Stimulated activated CD4-positive, alpha-beta T cell treated with anti-CD3 and anti-CD28 coated beads, Interleukin-15, amount 100 ng/mL, for 24 hours (primary cell): ENCODE data around the gene SRPRB.

Experiments
- DNase-seq: peaks from one replicate; pipeline ENCODE4 v3.0.0-alpha.2; 2020

The SRPRB gene

DNA sequence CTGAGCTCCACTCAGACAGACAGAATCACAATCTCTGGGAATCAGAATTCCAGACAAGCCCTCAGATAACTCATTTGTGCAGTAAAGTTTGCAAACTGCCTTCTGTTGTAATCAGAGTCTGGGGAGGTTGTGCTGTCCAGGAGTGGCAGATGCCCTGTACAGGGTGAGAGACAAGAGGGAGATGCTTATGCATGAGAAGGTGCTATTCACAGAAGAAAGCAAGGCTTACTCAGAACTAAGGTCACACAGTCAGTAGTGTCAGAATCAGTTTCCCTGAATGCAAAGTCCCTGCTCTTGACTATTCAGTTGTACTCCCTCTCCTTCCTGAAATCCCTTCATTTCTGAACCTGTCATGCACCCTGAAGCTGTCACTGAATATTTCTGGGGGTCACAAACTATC is 43.7 kb downstream of the SRPRB start:
- no peak for DNase-seq

DNA sequence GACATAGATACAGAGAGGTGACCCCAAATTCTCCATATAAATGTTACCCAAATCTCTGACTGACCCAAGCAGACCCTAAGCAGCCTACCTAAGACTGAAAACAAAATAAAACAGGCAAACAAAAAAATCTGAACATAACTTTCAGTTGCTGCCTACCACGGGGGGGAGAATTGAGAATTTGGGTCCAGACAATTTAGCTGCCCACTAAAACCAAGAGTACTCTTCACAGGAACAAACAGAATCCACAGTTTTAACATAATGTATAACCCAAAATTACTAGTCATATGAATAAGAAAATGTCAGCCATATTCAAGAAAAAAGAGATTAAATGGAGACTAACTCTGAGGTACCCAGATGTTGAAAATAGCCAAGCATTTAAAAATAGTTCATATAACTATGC is 44.4 kb downstream of the SRPRB start:
- no peak for DNase-seq

DNA sequence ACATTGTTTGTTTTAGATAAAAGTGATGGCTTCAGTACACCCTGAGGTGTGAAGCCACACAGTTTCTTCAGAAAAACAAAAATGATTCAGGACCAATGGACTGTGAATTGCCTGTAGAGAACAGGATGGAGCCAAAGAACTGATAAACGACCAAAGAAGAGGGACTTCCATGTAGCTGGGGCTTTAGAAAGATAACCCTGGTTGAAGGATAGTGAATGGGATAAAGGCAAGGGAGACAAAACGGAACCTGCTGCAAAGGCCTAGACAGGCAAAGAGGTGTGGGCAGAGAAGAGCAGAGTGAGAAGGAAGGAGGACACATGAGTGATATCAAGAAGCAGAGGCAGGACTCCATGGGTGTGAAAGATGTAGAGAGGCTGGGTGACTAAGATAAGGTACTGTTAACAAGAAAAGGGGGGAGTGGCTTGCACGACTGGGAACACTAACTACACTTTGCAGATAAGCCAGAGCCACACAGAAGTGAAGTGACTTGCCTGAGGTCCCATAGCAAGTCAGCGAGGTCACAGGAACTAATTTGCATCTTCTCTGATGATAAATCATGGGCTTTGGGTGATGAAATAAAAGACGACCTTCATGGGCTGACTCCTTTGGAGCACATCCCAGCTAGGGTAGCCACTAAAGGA is 45.8 kb downstream of the SRPRB start:
- peak; percentile 6 for DNase-seq

DNA sequence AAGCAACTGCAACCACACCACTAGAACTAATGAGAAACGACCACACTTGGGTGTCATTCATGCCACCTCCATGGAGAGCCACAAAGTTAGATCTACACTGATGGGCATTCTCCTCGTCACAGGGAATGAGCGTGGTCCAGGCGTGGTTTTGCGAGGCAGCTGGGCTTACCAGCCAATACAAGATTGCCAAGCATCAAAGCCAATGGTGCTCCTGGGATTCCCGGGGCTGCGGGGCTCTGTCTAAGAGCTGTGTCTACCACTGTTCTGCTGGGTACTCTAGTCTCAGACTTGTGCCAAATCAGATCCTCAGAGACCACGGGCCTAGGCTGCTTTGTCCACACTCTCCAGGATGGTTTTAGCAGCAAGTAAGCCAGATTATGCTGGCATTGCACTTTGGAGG is 46.3 kb downstream of the SRPRB start:
- DNase-seq: no peak

DNA sequence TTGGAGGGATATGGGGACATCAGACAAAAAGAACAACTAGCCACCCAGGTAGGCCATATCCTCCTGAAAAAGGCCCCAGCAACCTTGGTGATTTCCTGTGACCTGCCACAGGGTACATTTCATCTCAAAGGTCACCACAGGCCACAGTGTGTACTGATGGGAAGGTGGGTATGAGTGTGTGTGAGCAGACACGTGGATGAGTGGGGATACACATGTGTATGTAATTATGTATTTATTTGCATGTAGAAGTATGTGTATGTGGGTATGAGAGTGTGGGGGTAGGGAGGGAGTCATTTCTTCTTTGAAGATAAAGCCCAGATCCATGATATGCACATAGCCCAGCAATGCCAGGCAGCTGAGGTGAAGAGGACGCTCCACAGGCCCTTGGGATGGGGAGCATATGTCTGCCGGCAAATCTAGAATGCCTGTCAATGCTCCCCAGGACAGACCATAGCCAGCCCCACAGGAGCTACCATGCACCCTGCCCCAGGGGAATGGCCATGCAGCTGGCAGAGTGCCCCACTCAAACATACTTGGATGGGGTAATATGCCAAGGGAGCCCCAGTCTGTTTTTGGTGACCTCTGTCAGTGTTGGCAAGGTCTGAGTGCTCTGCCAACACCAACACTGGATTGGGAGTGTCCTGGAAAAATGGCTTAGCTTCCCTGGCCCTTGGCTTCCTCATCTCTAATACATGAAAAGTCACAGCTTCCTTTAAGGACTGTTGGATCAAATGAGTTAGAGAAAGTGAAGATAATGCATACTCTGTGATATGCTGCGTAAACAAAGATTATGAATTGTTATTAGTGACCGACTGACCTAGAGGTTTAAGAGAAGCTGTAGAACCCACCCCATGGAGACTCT is 47.7 kb downstream of the SRPRB start:
- DNase-seq: no peak

DNA sequence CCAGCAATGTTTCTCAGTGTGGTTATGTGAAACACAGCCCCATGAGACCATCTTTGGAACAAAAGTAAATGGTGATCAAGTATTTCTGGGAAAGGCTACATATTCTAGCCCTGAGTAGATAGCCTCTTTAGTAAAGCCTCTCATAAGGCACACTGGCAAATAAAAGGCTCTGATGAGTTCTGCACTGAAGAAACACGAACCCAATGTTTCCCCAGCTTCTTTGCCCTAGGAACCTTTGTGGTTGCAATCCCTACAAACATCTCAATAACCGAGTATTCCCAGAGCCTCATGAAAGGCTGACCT is 48.3 kb downstream of the SRPRB start:
- no peak for DNase-seq

DNA sequence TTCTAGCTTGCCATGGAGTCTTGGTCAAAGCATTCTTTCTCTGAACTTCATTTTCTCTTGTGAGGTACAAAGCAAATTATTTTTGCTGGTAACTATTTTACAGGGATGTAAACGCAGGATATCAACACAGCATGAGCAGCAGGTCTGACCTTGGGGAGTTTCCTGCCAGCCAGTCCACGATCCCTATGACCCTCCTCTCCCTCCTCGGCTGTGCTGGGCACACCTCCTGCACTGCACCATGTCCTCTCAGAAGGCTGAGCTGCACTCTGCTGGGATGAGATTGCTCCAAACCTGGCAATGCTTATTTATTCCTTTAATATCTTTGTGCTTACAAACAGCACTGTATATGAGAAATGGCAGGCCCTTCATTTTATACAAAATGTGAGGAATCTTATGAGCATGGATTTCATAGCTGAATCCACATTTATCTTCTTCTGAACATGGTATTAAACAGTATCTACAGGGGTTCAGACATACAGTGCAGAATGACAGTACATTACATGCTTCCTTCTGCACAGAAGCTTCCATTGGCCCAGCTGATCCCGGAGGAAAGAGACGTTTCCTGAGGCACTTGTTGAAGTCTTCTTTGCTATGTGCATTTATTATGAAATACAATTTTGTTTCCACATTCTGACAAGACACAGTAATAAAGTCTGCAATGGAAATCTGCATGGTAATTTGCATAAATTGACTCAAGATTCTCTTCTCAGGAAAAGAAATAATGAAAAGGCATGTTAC is 48.8 kb downstream of the SRPRB start:
- no peak for DNase-seq

DNA sequence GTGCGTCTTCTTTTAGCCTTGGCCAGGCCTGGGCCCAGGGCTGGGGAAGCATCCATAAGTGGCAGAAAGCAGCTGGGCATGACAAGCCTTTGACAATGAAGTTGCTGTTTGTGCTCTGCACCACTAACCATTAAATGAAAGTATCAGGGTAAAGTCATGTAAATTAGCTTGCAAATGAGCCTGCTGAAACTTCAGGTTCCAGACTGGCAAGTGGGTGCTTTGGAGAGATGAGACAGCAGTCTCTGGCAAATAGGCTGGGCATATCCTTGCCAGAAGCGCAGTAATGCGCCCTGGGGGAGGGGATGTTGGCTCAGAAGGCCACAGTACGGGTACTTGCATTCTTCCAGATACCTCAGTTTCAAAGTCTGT is 49.4 kb downstream of the SRPRB start:
- no peak for DNase-seq

DNA sequence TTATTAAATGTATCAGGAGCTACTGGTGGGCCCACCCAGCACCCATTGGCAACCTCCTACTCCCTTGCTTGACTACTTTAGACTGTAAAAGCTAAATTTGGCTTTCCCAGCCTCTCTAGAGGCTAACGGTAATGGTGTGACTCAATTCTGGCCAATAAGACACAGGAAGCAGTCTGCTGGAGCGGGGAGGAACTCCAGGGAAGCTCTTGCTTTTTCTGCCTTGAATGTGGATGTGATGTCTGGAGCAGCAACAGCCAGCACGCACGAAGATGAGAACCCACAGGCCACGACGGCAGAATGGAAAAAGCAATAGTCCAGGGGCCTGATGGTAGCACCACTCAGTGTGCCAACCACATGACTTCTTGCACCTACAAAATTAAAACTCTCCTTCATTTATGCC is 50.2 kb downstream of the SRPRB start:
- DNase-seq: no peak

DNA sequence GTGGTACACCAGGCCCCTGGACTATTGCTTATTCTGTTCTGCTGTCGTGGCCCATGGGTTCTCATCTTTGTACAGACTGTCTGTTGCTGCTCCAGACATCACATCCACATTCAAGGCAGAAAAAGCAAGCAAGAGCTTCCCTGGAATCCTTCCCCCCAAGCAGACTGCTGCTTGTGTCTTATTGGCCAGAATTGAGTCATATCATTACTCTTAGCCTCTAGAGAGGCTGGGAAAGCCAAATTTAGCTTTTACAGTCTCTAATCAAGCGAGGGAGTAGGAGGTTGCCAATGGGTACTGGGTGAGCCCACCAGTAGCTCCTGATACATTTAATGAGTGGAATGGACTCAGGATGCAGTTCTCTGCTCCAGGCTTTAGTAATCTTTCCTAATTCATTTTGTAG is 50.7 kb downstream of the SRPRB start:
- DNase-seq: no peak

DNA sequence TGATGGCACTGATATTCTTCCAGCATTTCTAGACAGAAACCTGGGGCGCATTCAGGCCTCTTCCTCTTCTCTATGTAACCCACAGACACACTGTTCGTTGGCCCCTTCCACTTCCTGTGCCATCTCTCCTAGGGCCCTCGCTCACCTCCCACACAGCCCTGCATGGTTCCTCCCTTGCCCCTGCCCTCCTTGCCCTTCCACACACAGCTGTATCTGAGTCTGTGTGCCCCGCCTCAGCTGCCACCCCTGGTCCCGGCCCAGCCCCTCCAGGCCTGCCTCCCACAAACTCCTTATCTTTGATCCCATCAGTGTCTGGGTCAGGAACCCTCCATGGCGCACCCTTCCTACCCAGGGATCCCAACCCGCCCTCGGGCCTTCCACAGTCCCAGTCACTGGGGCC is 52.2 kb downstream of the SRPRB start:
- no peak for DNase-seq

DNA sequence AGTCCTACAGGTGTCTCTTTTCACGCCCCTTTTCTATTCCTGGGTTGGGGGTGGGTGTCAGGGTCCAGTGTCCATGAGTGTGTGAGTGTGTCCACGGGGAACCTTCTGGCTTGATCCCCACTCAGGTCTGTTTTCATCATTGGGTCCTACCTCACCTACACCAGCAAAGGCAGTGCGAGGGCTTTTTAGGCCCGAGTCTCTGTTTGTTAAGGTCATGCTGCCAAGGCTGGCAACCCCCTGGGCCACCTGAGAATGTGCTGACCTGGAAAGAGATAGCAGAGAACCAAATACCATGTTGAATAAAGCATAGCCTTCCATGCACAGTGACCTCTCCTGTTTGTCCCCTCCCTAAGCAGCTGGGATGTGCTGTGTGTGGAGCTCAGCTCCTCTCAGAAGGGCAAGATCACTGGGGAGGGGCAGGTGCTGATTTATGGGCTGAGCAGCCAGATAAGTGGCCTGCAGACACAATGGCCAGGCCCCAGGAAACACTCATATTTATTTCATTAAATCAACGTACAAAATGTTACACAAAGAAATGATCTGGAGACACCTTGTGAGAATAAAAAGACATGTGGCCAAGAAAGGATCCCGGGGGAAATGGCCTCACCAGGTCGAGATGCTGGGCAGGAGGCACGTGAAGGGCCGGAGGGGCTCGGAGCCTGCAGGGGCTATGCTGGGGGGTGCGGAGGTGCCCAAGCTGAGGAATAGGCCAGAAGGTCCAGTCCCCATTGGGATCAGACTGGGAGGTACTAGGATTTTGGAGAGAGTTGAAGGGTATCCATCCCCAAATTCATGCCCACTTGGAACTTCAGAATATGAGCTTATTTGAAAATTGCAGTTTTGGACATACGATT is 54.0 kb downstream of the SRPRB start:
- DNase-seq: no peak

DNA sequence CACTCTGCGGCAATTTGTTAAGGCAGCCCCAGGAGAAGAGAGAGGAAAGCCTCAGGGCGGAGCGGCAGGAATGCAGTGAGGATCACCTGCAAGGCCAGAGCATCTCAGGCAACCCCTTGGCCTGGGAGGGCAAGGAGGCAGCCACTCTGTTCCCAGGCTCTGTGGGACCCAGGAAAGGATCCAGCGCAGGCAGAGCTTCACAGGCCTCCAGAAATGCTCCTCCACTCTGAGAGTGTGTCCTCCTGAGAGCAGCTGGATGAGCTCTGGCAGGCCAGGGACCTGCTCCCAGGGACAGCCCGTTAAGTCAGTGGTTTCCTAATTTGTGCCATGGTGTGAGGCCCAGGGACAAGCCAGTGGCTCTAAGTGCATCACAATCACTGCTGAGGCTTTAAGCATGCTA is 54.9 kb downstream of the SRPRB start:
- no peak for DNase-seq

DNA sequence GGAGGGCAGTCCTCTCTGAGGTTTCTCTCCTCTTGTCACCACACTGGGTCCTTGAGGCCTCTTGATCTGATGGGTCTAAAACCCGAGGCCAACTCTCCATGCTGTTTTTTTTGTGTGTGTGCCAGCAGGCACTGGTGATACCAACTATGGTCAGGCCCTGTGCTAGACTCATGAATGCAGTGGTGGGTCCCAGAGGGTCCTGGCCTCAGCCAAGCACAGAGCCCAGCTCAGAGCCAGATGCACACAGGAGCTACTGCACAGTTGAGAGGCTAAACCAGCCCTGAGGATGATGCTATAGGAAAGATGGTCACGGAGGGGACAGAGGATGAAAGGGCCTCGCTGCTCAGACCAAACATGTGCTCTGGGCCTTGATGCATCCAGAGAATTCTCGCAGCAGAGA is 56.5 kb downstream of the SRPRB start:
- no peak for DNase-seq

DNA sequence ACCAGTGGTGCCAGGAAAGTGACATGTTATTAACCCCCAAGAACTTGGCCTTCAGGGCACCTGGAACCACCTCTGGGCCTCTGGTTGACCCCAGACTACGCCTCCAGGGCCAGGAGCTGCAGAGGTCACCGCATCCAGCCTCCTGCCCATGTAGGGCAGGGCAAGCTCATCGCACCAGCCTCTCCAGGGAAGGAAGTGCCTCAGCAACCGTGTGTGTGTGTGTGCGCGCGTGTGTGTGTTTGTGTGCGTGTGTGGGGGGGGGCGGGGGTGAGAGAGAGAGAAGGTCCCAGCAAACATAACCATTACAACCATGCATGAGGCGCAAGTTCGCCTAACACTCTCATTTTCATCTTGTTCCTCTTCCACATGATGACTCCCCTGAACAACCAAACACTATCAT is 58.3 kb downstream of the SRPRB start:
- DNase-seq: no peak

DNA sequence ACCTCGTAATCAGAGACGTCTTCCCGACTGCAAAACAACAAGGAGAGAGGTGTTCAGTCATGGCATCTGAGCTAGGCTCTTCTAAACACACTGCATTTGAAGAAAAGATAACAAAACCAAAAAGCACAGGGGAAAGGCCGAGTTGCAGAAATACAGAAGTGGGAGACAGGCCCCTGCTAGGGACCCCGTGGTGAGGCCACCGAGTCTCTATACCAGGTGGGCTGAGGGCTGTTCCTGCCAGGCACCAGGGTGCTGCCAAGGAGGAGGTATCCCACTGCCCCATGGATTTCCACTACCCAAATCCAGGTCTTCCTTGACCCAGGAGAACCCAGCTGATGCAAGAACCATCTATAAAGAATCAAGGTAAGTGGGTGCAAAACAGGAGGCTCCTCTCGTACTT is 59.0 kb downstream of the SRPRB start:
- DNase-seq: no peak

DNA sequence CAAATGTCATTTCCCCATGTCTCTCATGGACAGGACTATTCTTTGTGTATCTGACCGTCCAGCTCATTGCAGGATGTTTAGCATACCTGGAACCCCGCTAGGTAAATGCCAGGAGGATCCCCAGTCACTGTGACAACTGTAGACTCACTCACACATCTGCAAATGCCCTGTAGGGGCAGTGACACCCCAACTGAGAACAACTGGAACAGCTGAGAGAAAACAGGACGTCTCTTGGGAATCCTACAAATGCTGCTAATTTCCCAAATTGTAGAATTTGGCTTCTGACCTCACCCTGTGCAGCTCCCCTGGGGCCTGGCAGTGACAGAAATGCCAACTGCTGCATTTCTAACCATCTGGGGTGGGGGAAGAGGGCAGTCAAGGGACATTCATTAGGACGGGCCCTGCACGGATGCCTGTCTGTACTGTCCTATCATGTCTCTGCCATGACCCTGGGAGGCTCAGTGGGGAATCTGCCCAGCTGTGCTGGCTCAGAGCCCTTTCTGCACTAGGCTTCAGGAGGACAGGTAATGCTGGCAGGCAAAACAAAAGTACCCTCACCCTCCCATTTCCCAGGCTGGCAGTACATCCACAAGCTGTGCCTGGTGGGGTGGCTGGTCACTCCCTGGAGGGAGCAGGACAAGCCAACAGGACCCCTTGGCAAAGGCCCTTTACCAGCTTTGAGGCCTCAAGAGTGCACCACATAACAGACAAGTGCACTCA is 59.7 kb downstream of the SRPRB start:
- DNase-seq: no peak

DNA sequence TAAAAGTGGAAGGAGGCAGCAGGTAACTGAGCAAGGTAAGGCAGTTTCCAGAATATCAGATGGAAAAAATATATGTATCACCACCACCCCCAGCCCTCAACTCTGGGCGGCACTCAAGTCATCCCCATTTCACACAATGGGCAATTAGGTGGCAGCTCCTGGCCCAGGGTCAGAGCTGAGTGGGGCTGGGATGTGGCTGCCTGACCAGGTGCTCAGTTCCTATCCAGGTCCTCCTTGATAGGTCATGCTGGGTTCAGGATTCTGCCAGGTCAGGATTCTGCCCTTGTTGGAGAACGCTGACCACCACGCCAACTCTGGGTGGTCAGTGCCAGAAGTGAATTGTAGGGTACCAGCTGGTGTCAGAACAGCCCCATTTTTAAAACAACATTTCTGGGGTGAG is 60.5 kb downstream of the SRPRB start:
- no peak for DNase-seq

DNA sequence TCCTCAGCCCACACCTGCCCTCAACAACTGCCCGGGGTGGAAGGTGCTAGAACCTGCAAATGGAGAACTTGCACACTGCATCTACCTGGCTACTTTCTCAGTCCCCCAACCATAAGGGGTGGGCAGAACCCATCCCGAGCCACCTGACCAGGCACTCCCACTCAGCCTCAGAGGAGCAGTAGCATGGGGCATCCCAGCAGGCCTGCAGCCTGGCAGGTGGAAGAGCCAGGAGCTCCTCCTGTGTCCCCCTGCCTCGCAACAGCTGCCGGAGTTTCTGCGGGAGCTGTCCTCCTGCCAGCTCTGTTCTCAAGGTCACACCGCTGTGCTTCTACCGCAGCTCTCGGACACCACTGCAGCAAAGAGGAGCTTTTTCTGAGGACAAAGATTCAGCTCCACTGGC is 62.6 kb downstream of the SRPRB start:
- DNase-seq: no peak

DNA sequence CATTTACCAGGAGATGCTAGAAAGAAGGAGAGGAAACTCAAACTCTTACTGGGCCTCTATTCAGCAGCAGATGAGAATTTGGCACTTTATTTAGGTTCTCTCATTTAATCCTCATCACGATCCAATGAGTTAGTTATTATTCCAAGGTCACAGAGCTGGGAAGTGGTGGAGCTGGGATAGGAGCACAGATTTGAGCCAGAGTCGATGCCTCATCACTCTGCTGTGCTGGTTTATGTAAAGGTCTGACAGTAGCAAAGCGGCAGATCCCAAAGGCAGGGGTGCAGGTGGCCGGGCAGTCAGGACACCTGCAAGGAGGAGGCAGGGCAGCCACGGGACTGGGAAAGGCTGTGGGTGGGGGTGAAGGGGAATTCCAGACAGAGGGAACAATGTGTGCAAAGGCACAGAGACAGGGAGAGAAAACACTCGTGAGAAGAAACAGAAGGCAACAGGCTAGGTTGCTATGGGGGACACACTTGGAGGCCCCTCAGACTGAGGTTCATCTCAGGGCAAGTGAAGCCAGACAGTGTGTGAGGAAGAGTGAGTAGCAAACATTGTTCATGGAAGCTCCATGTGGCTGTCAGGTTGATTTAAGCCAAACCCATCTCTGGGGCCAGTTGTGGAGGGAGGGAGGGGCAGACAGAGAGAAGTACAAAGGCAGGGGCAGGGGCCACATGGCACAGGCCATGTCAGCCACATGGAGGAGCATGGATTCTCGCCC is 63.3 kb downstream of the SRPRB start:
- DNase-seq: no peak

DNA sequence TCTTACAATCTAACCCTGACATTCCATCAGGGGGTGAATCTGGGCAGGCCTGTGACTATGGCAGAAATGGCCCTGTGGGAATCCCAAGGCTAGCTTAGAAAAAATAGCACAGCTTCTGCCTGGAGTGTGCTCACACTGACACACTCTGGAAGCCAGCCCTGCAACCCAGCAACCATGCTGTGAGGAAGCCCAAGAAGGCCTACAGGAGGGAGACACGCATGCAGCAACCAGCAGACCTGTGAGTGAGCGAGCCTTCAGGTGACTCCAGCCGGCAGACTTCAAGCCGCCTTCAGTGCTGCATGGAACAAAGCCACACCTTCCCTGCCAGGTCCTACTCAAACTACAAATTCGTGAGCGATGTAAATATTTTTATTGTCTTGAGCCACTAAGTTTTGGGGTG is 64.0 kb downstream of the SRPRB start:
- no peak for DNase-seq

DNA sequence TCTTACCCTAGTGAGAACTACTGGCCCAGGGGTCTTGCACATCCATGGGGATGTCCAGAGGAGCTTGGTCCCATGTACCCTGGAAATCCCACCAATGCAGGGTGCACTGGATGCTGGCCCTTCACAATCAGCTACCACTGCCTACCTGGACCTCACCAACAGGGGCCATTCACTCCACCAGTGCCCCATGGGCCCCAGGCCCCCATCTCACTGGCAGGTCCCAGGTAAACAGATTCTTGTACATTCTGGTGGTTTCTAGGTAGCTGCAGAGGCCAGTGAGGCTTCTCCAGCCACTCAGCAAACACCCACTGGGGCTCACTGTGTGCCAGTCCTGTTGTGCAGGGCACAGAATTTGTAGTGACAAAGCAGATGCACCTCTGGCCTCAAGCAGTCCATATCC is 65.2 kb downstream of the SRPRB start:
- no peak for DNase-seq
